ENCODE results near the gene HIBCH.

DNA sequence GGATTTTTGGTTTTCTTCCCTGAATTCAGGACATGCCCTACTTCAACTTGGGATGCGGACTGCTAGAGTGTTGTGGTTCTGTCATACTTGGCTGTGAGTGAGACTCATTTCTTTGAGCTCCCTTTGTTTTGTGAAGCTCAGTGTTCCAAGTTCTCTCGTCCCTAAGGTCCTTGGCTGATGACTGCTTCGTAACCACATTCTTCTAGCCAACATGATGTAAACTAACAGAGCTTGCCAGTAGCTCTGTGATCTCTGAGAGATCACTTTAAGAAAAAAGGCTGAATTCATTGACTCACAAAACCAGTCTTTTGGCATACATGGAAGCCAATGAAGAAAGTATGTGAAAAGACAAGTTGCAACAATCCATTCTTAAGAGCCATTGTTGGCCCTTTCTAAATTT lies 160.2 kb downstream of the HIBCH start:
- TF ChIP-seq MAX (IDR thresholded peaks at IDR 0.05) (no peak), CTCF (IDR thresholded peaks at IDR 0.05; ENCODE audit: low read depth, low read length, missing input control) (no peak), YY1 (IDR thresholded peaks at IDR 0.05) (no peak), RAD21 (IDR thresholded peaks at IDR 0.05) (no peak), EGR1 (IDR thresholded peaks at IDR 0.05; ENCODE audit: low read depth in 2 of 2) (no peak), TAF1 (conservative IDR thresholded peaks at IDR 0.05) (no peak), SP1 (IDR thresholded peaks at IDR 0.05) (no peak), REST (IDR thresholded peaks at IDR 0.05) (no peak)
- TF ChIP-seq, protein P1, sequence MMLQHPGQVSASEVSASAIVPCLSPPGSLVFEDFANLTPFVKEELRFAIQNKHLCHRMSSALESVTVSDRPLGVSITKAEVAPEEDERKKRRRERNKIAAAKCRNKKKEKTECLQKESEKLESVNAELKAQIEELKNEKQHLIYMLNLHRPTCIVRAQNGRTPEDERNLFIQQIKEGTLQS (IDR thresholded peaks at IDR 0.05): no peak

Measured in liver (tissue), 3 donors.